Hematopoietic multipotent progenitor cell treated with erythropoietin and hydrocortisone succinate and interleukin-3 and kit ligand, for 8 days (in vitro differentiated cells): ENCODE data around the gene NCOA5.
"Not testable (repeated sequence)": the region's sequence is repeated elsewhere in the genome, so short reads cannot be mapped to it uniquely, and the experiment has no call there.

Experiments used
- DNase-seq: peaks from one replicate; pipeline ENCODE4 v3.0.0-alpha.2; 2015

NCOA5 gene

GRCh38 chr20:46119547-46119946, 29.8 kb upstream of the NCOA5 start:
- DNase-seq: no peak

GRCh38 chr20:46119028-46119546, 29.3 kb upstream of the NCOA5 start:
- DNase-seq: peak; percentile 26

GRCh38 chr20:46118481-46119020, 28.8 kb upstream of the NCOA5 start:
- DNase-seq: peak; percentile 85

- DNase-seq: peak; percentile 82
Measured at GRCh38 chr20:46117704-46118467, 28.1 kb upstream of the NCOA5 start, which contains the start of gene CD40. CD40 (plus strand) TSS chr20:46118314; CDS start chr20:46118344, 30 bp downstream.

- no peak for DNase-seq
Measured at GRCh38 chr20:46114449-46114848, 24.7 kb upstream of the NCOA5 start.

- DNase-seq: no peak
Measured at GRCh38 chr20:46113113-46113470, 23.3 kb upstream of the NCOA5 start.

- DNase-seq: no peak
Measured at GRCh38 chr20:46112430-46113112, 22.8 kb upstream of the NCOA5 start.

GRCh38 chr20:46111836-46112212, 22.1 kb upstream of the NCOA5 start:
- DNase-seq: no peak

- no peak for DNase-seq
Measured at GRCh38 chr20:46111028-46111835, 21.5 kb upstream of the NCOA5 start.

- DNase-seq: no peak
Measured at GRCh38 chr20:46108976-46109375, 19.2 kb upstream of the NCOA5 start.

GRCh38 chr20:46108435-46108841, 18.7 kb upstream of the NCOA5 start:
- no peak for DNase-seq

GRCh38 chr20:46107061-46107460, 17.3 kb upstream of the NCOA5 start:
- DNase-seq: no peak

- no peak for DNase-seq
Measured at GRCh38 chr20:46104262-46104661, 14.5 kb upstream of the NCOA5 start.

- DNase-seq: no peak
Measured at GRCh38 chr20:46102940-46103339, 13.2 kb upstream of the NCOA5 start.

- no peak for DNase-seq
Measured at GRCh38 chr20:46101957-46102356, 12.2 kb upstream of the NCOA5 start.

GRCh38 chr20:46100988-46101387, 11.2 kb upstream of the NCOA5 start:
- no peak for DNase-seq

GRCh38 chr20:46100444-46100843, 10.7 kb upstream of the NCOA5 start:
- DNase-seq: not testable (repeated sequence)

- no peak for DNase-seq
Measured at GRCh38 chr20:46099491-46100287, 9.9 kb upstream of the NCOA5 start.

- DNase-seq: no peak
Measured at GRCh38 chr20:46093531-46093930, 3.8 kb upstream of the NCOA5 start.

GRCh38 chr20:46091622-46092535, 2.1 kb upstream of the NCOA5 start:
- not testable (repeated sequence) for DNase-seq

- DNase-seq: no peak
Measured at GRCh38 chr20:46089167-46089416, 670 bp downstream of the NCOA5 start.
